PC-9 (cell line): Measurements from ENCODE around the gene INTS3.

Source experiments
- CTCF ChIP-seq: fragments of 200-600 bp; sonication (generic); conservative IDR thresholded peaks from 2 replicates; pipeline ENCODE4 v1.6.1; 2017; ENCODE audit warnings: mixed run types, antibody characterized with exemption, mild to moderate bottlenecking, moderate library complexity
- EZH2 ChIP-seq: fragments of 200-600 bp; sonication (generic); IDR thresholded peaks from 2 replicates; pipeline ENCODE4 v1.8.0; 2017; ENCODE audit warnings: antibody characterized with exemption, low read depth

- no peak for TF ChIP-seq CTCF
- no peak for TF ChIP-seq EZH2
Measured at GRCh38 chr1:153771261-153771660, 43.4 kb downstream of the INTS3 start.
